SK-N-SH (cell line): Measurements from ENCODE around the gene HBP1.

Source experiments
- GABPA ChIP-seq: IDR thresholded peaks from 2 replicates; pipeline ENCODE4 v1.4.0; 2012; ENCODE audit warnings: low read depth, mild to moderate bottlenecking
- POLR2AphosphoS5 ChIP-seq: IDR thresholded peaks from 2 replicates; pipeline ENCODE4 v1.6.1; 2012; ENCODE audit warnings: low read depth, low read length
- TF ChIP-seq, protein P1 (sequence below): fragments of 200-600 bp; sonication (generic); IDR thresholded peaks from 2 replicates; pipeline ENCODE4 v1.6.1; 2017; ENCODE audit warnings: antibody characterized with exemption, mild to moderate bottlenecking, moderate library complexity

DNA sequence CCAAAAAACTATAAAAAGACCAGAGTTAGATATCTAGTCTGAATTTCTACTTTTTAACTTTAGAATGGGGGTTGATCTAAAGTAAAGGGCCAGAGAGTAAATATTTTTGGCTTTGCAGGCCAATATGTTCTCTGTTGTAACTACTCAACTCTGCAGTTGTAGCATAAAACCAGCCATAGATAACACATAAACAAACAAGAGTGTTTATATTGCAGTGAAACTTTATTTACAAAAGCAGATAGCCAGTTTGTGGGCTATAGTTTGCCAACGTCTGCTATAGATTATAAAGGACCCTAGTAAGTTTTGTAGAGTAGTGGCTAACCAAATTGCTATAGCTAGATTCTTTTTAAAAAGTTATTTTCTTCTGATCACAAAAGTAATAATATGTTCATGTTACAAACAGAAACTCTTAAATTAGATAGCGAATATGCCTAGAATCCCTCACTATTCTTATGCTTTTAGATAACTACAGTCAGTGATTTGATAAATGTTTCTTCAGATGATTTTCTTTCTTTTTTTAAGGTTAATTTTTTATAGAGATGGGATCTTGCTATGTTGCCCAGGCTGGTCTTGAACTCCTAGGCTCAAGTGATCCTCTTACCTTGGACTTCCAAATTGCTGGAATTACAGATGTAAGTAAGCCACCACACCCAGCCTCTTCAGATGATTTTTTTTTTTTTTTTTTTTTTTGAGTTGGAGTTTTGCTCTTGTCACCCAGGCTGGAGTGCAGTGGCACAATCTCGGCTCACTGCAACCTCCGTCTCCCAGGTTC is 23.6 kb upstream of the HBP1 start:
- TF ChIP-seq, protein P1, sequence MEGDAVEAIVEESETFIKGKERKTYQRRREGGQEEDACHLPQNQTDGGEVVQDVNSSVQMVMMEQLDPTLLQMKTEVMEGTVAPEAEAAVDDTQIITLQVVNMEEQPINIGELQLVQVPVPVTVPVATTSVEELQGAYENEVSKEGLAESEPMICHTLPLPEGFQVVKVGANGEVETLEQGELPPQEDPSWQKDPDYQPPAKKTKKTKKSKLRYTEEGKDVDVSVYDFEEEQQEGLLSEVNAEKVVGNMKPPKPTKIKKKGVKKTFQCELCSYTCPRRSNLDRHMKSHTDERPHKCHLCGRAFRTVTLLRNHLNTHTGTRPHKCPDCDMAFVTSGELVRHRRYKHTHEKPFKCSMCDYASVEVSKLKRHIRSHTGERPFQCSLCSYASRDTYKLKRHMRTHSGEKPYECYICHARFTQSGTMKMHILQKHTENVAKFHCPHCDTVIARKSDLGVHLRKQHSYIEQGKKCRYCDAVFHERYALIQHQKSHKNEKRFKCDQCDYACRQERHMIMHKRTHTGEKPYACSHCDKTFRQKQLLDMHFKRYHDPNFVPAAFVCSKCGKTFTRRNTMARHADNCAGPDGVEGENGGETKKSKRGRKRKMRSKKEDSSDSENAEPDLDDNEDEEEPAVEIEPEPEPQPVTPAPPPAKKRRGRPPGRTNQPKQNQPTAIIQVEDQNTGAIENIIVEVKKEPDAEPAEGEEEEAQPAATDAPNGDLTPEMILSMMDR = no peak
- TF ChIP-seq GABPA = no peak
- no peak for TF ChIP-seq POLR2AphosphoS5
